AG08396 (cell line): ENCODE results near the gene ETNPPL.
"Not testable (repeated sequence)": the region's sequence is repeated elsewhere in the genome, so short reads cannot be mapped to it uniquely, and the experiment has no call there.

ENCODE experiments used
- DNase-seq: peaks from one replicate; pipeline ENCODE4 v3.0.0; 2012; ENCODE audit warnings: low spot score, mixed read lengths

ETNPPL gene

DNA sequence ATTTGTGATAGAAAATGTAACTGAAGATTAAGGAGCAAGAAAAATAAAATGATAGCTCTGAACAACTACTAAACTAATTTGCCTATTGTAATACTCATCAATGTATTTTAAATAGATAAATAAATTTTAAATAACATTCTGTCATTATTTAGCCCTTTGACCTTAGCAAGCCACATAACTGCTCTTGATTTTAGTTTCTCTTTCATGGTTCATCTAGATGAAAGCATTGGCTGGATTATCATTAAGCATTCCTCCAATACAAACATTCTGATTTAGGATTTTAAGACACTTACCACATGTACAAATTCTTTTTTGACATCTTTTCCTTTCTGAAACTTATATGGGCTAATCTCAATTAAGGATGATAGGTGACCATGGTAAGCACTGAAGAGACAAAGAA lies 8.5 kb downstream of the ETNPPL start:
- DNase-seq, result no peak

DNA sequence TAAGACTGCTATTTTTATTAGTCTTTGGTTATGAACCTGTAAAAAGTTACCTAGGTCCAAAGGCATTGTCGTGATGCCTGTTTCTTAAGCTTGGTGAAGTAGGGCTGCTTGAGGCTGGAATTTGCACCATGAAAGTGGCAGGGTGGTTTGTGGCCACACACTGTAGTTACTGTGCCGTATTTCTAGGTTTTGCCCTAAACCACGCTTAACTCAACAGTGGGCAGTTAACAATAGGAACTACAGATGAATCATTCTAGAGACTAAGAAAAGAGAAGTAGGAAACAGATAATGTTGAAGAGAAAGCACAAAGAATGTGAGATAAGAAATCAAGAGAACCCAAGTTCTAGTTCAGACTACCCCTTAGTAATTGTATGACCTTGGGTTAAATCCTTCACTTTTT lies 11.5 kb downstream of the ETNPPL start:
- no peak for DNase-seq

DNA sequence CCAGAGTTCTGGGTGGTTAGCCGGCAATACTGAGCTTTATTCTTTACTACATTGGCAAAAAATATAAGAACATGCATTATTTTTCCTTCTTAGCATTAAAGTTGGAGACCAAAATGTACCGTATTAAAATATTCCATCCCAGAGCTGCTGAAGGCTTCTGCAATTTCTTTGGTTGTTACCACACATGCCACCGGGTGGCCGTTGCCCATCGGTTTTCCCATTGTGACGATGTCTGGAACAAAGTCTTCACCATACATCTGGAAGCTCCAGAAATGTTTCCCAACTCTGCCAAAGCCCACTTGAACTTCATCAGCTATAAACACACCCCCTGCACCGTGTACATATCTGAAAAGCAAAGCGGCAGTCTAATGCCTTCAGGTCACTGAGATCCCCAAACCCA lies 13.7 kb downstream of the ETNPPL start:
- DNase-seq, result no peak

DNA sequence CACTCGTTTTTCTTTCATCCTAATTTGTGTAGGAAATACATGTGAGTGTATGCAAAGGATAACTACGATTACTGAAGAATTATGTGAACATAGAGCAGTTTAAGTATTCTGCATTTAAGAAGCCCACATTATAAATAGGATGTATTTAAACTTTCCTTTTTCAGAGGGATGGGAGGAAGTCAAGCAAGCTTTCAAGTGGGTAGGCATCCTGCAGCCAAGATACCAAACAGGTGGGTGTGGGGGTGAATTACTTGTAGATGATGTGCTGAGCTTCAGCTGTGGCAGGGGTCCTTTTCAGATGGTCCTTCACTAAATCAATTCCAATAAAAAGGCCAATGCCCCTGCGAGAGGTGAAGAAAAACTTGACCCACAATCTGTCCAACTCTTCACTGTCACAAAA lies 16.3 kb downstream of the ETNPPL start:
- no peak for DNase-seq

DNA sequence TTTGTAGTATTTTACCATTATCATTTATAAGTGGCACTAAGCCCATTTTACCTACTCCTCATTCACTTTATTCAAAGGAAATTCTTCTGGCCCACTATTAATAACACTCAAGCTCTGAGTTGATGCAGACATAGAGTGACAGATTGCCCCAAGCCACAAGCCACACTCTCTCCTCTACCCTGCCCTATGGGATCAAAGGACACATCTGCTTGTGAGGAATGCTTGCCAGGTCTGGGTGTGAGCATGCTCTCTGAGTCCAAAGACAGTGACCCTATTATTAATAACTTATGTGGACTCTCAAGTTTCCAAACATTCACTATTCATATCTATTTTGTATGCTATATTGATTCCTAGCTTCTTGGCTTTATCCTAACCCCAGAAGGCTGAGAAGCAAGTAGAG lies 18.5 kb downstream of the ETNPPL start:
- no peak for DNase-seq

DNA sequence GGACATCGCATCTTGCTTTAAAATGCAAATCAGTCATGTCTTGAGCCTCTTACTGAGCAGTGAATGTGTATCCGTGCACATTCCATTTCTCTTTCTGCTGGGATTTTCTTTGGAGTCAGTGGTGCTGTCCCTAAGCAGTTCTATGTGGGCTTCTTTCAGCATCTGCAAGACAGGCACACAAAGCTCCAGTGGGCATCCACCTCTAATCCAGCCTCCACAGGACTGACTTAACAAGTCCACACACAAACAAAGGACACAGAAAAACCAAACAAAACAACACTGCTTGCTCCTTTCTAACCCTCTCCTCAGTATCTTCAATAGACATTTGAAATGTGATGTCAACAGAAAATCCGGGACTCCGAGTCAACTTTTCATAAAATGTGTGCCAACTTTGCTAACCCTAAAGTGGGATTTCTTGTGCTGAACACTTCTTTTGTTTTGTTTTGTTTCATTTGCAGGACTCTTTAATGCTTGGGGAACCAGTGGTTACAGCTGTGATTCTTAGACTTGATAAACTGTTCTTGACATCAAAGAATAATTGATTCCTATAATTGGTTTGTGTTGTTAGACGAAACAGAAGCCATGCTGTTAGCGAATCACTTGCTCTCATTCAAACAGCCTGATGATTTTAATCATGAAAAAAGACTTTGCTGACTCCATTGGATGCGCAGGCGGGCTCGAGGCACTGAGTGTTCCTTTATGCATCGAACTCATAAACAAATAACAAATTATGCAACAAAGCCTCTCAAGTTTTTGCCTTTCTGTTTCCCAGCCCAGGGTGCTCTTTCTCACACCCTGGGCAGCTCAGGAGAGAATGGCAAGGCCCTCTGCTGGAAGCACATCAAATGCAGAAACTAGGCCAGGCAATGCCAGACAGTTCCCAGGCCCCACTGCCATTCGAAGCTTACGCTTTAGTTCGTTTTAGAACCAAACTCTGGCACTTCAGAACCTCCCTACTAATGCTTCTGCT lies 20.1 kb downstream of the ETNPPL start:
- no peak for DNase-seq

DNA sequence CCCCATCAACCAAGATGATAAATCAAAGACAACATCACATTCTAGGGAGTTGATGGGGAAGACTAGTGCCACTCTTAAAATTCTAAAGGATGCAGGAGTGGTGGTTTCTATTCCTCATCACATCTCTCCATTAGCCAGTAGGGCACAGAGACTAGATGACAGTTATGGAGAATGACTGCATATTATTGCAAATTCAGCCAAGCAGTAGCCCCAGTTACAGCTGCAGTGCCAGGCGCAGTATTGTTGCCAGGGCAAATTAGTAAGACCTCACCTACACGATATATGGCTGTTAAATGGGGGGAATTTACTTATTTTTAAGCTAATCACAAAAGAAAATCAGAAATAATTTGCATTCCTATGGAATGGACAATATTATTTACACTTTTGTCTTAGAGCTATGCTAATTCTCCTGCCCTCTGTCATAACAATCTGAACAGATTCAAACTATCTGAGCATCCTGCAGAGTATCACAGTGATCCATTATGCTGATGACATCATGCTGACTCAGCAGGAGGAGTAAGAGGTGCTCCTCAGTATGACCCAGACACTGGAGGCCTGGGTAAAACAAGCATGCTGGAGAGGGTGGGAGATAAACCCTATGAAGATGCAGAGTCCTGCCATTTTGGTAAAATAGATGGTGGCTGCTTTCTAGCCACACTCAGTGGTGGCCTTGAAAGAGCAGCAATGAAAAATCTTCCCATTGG lies 24.7 kb downstream of the ETNPPL start:
- DNase-seq, result no peak

DNA sequence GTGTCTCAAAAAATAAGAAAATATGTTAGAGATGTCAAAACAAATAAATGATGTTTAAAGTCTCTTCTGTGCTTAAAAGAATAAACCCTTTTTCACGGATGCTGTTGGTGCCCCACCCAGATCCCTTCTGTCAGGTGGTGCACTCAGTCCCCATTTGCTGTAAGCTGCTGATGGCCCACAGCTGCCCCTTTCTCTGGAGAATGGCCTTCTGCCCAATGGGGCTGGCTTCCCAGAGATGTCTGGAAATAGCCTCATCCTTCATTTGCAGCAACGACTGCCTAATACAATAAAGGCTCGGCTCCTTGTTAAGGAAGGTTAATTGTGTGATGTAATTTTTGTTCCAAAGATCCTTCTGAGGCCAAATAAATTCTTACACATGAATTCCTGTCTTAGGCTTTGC lies 31.8 kb downstream of the ETNPPL start:
- no peak for DNase-seq

DNA sequence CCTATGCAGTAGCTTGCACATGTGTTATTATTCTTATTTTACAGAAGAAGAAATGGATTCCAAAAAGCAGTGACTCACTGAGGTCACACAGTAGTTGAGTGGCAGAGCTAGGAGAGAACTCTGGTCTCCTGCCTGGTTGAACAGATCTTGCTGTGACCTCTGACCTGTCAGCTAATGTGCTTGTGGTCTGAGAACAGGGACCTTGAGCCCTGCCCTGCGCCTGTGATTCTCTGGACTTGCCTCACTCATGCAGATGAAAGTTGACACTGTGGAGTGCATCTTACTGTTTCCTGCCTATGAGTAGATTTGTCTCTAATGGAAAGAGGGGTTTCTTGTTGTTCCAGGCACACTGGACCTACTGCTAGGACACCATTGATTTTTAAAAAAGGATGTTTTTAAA lies 32.3 kb downstream of the ETNPPL start:
- no peak for DNase-seq

DNA sequence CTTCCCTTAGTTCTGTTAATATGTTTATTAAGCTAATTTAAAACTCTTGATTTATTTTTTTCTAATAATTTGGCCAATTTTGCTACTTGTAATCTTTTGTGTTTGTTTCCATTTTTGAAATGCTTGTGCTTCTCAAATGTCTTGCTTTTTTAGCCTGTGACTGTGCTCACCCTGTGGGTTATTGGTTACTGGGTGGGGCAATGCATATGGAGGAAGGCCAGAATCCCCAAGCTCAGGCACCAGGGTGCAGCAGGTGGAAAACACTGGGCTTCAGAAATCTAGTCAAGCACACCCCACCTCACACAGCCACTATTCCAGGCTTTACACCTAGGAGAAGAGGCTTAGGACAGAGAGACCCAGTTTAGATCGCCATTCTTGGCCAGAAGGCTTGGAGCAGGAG lies 33.1 kb downstream of the ETNPPL start:
- DNase-seq, result no peak

DNA sequence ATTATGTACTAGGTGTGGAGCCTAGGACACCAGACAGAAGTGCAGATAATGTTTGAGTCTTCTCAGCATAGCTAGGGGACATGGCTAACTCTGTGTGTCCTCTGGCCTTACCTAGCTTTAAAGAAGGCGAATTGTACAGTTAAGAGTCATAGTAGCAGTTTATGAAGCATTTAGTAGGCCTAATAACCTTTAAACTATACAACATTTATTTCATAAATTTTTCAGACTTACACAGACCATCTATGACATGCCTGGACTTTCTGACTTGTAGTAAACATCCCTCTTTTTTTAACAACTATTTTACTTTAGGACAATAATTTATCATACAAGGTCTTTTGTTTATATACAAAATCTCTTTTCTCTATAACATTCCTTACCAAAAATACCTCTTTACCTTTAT lies 37.4 kb downstream of the ETNPPL start:
- DNase-seq, result no peak

DNA sequence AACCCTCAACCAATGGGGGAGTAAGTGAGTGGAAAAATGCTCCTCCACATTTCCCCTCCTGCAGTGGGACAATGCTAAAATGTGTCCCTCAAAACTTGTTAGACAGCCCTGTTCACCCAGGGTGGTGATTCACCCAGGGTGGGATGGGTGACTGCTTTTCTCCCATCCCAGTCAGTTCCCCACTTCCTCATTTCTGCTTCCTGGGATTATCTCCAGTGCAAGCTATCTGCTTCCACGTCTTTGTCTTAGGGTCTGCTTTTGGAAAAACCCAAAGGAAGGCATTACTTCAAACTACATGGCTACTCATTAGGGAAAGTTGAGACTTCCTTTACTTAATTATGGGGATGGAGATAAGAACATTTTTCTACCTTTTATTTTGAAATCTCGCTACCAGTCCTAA lies 45.5 kb downstream of the ETNPPL start:
- DNase-seq, result no peak

DNA sequence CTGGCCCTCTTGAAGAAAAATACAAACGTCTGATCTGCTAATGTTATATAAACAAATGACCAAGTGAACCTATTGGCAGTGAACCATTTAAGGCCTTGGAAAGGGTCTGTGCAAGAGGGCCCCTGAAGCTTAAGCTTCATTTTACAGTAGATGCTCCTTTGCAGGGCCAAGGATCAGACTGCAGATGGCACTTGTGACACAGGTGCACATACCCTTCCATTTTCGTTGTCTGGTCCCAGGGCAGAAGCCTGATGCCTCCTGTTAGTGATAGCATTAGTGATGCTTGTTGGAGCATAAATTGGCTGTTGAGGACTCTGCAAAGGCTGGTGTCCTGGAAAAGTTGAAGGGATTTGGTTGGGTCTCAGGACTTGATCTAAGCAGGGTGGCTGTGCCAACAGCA lies 46.5 kb downstream of the ETNPPL start:
- no peak for DNase-seq

DNA sequence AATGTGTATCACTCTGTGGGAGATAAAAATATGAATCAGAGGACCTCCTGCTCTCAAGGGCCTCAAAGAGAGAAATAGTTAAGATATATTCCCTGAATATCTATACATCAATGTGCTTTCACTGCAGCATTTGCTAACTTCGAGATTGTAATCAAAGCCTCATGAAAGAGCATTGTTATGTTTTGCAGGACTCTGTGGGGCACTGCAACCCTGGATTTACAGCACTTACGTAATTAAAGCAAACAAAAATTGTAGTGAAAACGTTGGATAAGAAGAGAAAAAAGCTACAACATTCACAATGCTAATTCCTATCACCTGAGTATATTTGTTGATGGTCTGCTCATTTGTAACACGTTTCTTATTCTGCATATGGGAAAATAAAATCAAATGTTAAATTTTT lies 48.0 kb downstream of the ETNPPL start:
- DNase-seq, result no peak

DNA sequence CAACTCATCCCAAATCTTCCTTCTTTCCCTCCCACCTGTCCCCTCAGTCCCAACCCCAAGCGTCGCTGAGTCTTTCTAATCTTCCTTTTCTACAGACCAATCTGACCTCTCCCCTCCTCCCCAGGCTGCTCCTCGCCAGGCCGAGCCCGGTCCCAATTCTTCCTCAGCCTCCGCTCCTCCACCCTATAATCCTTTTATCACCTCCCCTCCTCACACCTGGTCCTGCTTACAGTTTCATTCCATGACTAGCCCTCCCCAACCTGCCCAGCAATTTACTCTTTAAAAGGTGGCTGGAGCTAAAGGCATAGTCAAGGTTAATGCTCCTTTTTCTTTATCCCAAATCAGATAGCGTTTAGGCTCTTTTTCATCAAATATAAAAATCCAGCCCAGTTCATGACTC lies 52.3 kb downstream of the ETNPPL start:
- DNase-seq, result not testable (repeated sequence)

DNA sequence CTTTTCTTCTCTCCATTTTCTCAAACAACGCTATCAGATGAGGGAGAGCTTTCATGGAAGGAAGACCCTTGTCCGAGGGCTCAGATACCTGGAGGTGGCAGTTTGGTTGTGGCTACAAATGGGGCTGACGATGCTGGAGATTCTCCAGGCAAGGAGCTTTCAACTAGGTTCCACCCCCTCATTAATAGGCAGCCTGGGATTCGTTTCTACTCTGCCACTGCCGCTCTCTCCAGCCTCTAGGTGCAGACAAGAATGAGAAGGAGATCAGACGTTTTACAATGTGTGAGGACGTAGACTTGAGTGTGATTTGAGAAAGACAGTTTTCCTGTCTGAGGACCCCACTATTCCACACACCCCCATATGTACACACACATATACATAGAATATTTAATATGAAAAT lies 53.1 kb downstream of the ETNPPL start:
- DNase-seq, result no peak

DNA sequence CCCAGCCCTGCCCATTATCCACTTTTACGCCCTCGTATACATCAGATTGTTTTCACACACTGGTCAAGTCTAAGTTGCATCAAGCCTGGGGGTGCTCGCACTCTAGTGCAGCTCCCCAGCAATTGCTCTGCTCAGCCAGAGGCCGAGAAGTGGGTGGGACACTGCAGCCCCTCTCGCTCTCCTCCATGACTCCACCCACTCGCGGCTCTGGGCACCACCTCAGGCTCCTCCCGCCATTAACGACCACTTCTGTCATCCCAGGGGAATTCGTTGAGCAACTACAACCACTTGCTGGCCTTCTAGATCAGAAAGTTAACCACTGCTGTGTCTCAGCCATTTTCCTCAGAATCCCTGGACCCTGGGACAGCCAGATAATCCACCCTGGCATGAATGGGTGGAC lies 53.6 kb downstream of the ETNPPL start:
- DNase-seq, result no peak

DNA sequence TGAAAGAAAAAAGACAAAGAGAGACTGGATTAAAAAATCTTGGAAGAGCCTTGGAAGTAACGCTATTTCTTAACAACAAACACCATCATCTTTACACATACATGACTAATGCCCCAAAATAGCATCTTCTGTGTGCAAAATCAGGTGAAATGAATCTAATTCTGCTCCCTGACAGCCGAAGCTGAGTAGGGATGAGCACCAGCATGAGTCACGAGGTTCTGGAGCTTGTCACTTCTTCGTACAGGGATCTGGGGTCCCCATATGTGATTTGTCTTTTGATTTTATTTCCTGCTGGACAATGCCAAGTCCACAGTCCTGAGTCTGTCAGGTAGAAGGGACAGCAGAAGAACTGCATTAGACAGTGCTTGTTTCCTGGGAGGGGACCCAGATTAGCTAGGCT lies 56.6 kb downstream of the ETNPPL start:
- no peak for DNase-seq

DNA sequence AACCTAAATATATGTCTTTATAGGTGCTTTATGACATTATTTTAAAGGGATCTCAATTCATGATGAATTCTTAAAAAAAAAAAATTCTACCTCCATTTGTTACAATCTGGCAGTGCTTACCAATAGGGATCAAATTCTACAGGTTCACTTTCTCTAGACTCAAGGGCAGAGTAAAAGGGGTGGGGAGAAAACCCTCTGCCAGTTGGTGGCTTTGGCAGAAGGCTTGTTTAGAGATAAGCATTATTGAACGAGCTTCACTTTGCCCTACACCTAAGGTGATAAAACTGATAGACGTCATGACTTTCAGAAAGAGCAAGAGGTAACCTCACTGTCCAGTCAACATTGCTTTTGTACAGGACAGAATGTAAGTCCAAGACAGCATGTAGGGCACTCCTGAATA lies 58.9 kb downstream of the ETNPPL start:
- DNase-seq, result no peak

DNA sequence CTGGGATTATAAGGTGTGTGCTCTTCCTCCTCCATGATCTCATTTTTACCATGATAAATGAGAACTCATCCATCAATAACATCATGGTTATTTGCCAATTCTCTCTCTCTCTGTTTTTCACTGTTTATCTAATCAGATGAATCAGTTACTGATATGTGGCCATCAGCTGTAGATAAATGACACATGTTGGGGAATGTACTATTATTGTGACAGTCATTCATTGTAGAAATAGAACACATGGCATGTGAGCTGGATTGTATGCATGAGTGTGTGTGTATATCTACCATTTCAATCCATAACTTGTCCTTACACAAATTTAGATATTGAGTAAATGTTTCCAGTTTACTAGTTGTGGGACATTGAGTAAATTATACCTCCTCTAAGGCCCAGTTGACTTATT lies 59.5 kb downstream of the ETNPPL start:
- DNase-seq, result no peak

DNA sequence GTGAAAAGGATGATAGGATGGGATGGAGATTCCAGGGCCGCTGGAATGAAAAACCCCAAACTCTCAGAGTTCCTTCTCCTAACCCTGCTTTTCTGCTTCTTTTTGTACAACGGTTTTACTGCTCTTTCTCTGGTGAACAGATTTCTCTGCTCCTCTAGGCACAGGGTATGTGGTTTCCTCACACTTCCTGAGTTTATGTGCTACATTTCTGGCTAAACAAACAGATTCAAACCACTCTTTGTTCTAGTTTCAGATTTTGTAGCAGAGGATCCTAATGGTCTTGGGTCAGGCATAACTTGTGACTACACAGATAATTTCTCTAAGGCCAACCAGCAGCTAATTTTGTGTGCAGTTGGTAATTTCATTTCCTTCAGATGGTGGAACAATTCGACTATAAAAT lies 59.9 kb downstream of the ETNPPL start:
- no peak for DNase-seq

DNA sequence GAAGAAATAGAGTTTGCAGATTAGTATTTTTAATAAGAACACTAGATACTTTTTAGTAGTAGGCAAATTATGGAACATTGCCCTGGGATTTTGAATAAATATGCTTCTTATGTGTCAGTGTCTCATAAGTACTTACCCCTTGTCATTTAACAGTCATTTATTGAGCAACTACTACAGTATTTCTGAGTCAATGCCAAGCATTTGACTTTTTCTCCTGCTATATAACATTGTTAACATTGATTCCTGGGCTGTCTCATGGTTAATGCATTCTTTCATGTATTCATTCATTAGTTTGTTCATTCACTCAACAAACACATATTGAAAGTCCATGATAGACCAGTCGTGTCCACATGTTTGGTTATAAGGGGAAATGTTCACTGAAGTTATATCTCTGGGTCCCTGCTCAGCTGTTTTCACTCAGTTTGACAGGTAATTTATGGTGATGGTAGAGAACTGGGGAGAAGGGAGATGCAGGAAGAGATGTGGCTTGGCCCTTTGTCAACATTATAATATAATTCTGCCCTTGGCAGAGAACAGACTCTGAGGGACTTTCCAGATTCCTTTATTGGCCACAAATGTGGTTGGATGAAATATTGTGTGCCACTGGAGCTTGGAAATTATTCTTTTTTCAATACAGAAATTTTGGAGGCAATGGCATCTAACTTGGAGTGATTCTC lies 62.6 kb downstream of the ETNPPL start:
- DNase-seq, result no peak

DNA sequence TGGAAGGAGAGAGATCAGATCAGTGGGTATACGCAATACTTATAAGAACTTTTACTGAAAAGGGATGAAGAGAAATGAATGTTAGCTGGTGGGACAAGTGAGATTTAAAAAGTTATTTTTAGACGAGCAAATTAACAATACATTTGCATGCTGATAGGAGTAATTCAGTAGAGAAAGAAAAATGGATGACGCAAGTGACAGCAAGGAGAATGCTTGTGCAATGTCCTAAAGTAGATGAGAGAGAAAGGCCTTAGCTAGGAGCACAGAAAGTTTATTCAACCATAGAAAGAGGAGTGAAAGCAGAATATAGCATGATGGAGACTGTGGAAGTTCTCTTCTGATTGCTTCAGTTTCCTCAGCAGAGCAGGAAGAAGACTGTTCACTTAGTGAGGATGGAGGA lies 66.7 kb downstream of the ETNPPL start:
- DNase-seq, result no peak
